NCI-H146 (cell line): ENCODE data around the gene TRIM71.
"Not testable (repeated sequence)": the region's sequence is repeated elsewhere in the genome, so short reads cannot be mapped to it uniquely, and the experiment has no call there.

Source experiments
- DNase-seq: peaks from one replicate; lab custom pipeline; 2025; lab: John Stamatoyannopoulos, UW

TRIM71 gene

DNA sequence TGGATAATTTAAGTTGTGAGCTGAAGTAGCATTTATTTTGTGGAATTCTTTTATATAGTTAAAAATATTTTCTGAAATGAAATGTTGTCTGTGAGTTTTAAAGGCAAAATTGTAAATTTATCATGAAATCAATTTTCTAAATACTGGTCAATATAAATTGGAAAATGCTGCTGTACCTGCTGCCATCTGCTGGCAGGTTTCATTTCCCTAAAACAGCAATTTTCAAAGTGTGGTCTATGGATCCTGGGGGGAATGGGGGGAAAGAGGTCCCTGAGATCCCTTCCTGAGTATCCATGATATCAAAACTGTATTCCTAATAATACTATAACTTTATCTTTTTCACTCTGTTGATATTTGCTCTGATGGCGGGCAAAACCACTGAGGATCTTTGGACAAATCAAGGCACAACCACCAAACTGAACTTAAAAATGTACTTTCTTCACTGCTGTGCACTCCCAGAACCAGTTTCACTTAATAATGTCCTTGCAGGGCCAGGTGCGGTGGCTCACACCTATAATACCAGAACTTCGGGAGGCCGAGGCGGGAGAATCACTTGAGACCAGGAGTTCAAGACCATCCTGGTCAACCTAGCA is 116.4 kb downstream of the TRIM71 start:
- DNase-seq: peak; percentile 15

- no peak for DNase-seq
Observed at GRCh38 chr3:32937331-32937730, 119.5 kb downstream of the TRIM71 start.

DNA sequence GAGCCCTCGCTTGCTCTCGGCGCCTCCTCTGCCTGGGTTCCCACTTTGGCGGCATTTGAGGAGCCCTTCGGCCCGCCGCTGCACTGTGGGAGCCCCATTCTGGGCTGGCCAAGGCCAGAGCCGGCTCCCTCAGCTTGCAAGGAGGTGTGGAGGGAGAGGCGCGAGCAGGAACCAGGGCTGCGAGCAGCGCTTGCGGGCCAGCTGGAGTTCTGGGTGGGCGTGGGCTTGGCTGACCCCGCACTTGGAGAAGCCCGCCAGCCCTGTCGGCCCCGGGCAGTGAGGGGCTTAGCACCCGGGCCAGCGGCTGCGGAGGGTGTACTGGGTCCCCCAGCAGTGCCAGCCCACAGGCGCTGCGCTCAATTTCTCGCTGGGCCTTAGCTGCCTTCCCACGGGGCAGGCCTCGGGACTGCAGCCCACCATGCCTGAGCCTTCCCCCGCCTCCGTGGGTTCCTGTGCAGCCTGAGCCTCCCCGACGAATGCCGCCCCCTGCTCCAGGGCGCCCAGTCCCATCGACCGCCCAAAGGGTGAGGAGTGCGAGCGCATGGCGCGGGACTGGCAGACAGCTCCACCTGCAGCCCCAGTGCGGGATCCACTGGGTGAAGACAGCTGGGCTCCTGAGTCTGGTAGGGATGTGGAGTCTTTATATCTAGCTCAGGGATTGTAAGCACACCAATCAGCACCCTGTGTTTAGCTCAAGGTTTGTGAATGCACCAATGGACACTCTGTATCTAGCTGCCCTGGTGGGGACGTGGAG is 121.9 kb downstream of the TRIM71 start:
- DNase-seq: not testable (repeated sequence)

- DNase-seq: no peak
Observed at GRCh38 chr3:32940726-32941125, 122.9 kb downstream of the TRIM71 start.

GRCh38 chr3:32945136-32945535 is 127.3 kb downstream of the TRIM71 start:
- DNase-seq: no peak

- DNase-seq: not testable (repeated sequence)
Observed at GRCh38 chr3:32945598-32945997, 127.8 kb downstream of the TRIM71 start.

- DNase-seq: peak; percentile 19
Observed at GRCh38 chr3:32946973-32947788, 129.4 kb downstream of the TRIM71 start.
